Measurements from ENCODE around the gene SNX9. TPM values are rescaled to one million over a fixed set of nuclear protein-coding genes. Genes with fewer than 3 reads are reported as not detected.
A peak's percentile ranks its signal among the peaks of the same experiment; 100 is the strongest.

Gene SNX9
- polyA plus RNA-seq, 1 donor (not counting 4 experiments of a cell fraction or from before 2014, with no cell fraction given), result 37.8 TPM

GRCh38 chr6:157865249-157865648, 42.2 kb downstream of the SNX9 start:
- H3K9me1 ChIP-seq (ENCODE audit: control insufficient read depth, extremely low read depth, insufficient read depth, low read length), result peaks cover 3% of the 10 kb centered on the region
- H3K9ac ChIP-seq (ENCODE audit: control insufficient read depth, extremely low read depth, insufficient read depth, low read length), result no peak overlapping the region
- H3K4me3 ChIP-seq (ENCODE audit: control insufficient read depth in 2 of 3, extremely low read depth in 1 of 3, insufficient read depth in 2 of 3, low read depth in 1 of 3, low read length in 3 of 3), result no peak overlapping the region
- TF ChIP-seq CTCF (optimal IDR thresholded peaks at IDR 0.05 in 1 of 3, IDR thresholded peaks at IDR 0.05 in 1 of 3, conservative IDR thresholded peaks at IDR 0.05 in 1 of 3; ENCODE audit: extremely low read depth in 1 of 3, insufficient read depth in 2 of 3, low read length in 3 of 3) (no peak), EZH2 (IDR thresholded peaks at IDR 0.05; ENCODE audit: low read length) (no peak)
- dilution Hi-C loops (cut with MboI; ENCODE audit: extremely low pct_ligation_motif_present, low sequenced_read_pairs), result no loop called here
- no peak overlapping the region for H3K4me2 ChIP-seq (ENCODE audit: control insufficient read depth, extremely low read depth, insufficient read depth, low read depth, low read length)
- H3K4me1 ChIP-seq (ENCODE audit: control insufficient read depth, extremely low read depth, insufficient read depth, low read length), result peaks cover 21% of the 10 kb centered on the region
- no peaks in the 10 kb centered on the region for H3K9me3 ChIP-seq (ENCODE audit: control insufficient read depth, low read depth, low read length)
- H2AFZ ChIP-seq (ENCODE audit: control insufficient read depth, low read length), result no peak overlapping the region
- peaks cover 4% of the 10 kb centered on the region for H4K20me1 ChIP-seq (ENCODE audit: control insufficient read depth, extremely low read depth, insufficient read depth, low read length)
- H3K79me2 ChIP-seq (ENCODE audit: control insufficient read depth, insufficient read depth, low read length), result peaks cover 81% of the 10 kb centered on the region
- H3K27me3 ChIP-seq (ENCODE audit: control insufficient read depth, extremely low read depth, insufficient read depth, low read length), result no peaks in the 10 kb centered on the region
- peaks cover 13 to 15% of the 10 kb centered on the region in 2 experiments for H3K36me3 ChIP-seq (ENCODE audit: control insufficient read depth in 2 of 2, extremely low read depth in 1 of 2, insufficient read depth in 2 of 2, low read length in 2 of 2)
- FAIRE-seq (no peak), DNase-seq (ENCODE audit: low read depth, low spot score) (no peak)
- no peak overlapping the region for H3K27ac ChIP-seq (ENCODE audit: control insufficient read depth, insufficient read depth, low read length)

DNA sequence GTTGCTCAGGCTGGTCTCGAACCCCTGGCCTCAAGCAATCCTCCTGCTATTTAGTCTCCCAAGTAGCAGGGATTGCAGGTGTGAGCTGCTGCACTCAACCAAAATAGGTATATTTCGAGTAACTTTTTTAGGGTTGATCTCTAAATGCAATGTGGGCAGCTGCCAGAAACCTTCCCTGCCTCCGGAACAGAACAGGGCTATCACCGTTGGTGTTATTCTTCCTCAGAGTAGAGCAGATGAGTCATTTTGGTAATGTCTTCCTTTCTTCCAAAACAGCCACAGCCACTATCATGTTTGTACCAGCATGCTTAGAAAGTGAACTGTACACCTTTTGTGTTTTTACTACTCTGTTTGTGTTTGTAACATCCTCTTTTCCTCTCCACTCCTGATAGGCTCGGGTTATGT, 44.1 kb downstream of the SNX9 start:
- peaks cover 15 to 17% of the 10 kb centered on the region in 2 experiments for H3K36me3 ChIP-seq (ENCODE audit: control insufficient read depth in 2 of 2, extremely low read depth in 1 of 2, insufficient read depth in 2 of 2, low read length in 2 of 2)
- FAIRE-seq (peak; percentile 80), DNase-seq (ENCODE audit: low read depth, low spot score) (no peak)
- peak overlapping the region; percentile 56 for H3K4me2 ChIP-seq (ENCODE audit: control insufficient read depth, extremely low read depth, insufficient read depth, low read depth, low read length)
- H3K4me1 ChIP-seq (ENCODE audit: control insufficient read depth, extremely low read depth, insufficient read depth, low read length), result peaks cover 12% of the 10 kb centered on the region
- H4K20me1 ChIP-seq (ENCODE audit: control insufficient read depth, extremely low read depth, insufficient read depth, low read length), result peaks cover 4% of the 10 kb centered on the region
- peak overlapping the region in 1 of 3 experiments; percentile 17 for H3K4me3 ChIP-seq (ENCODE audit: control insufficient read depth in 2 of 3, extremely low read depth in 1 of 3, insufficient read depth in 2 of 3, low read depth in 1 of 3, low read length in 3 of 3)
- peaks cover 71% of the 10 kb centered on the region for H3K79me2 ChIP-seq (ENCODE audit: control insufficient read depth, insufficient read depth, low read length)
- peaks cover 3% of the 10 kb centered on the region for H3K9me1 ChIP-seq (ENCODE audit: control insufficient read depth, extremely low read depth, insufficient read depth, low read length)
- TF ChIP-seq EZH2 (IDR thresholded peaks at IDR 0.05; ENCODE audit: low read length), result no peak
- no peak for TF ChIP-seq CTCF (optimal IDR thresholded peaks at IDR 0.05 in 1 of 3, IDR thresholded peaks at IDR 0.05 in 1 of 3, conservative IDR thresholded peaks at IDR 0.05 in 1 of 3; ENCODE audit: extremely low read depth in 1 of 3, insufficient read depth in 2 of 3, low read length in 3 of 3)
- dilution Hi-C loops (cut with MboI; ENCODE audit: extremely low pct_ligation_motif_present, low sequenced_read_pairs), result no loop called here
- H3K9ac ChIP-seq (ENCODE audit: control insufficient read depth, extremely low read depth, insufficient read depth, low read length), result no peak overlapping the region
- H3K9me3 ChIP-seq (ENCODE audit: control insufficient read depth, low read depth, low read length), result no peaks in the 10 kb centered on the region
- H3K27ac ChIP-seq (ENCODE audit: control insufficient read depth, insufficient read depth, low read length), result no peak overlapping the region
- H2AFZ ChIP-seq (ENCODE audit: control insufficient read depth, low read length), result no peak overlapping the region
- H3K27me3 ChIP-seq (ENCODE audit: control insufficient read depth, extremely low read depth, insufficient read depth, low read length), result no peaks in the 10 kb centered on the region
